ENCODE data around the gene CDC42BPB. TPM values are rescaled to one million over a fixed set of nuclear protein-coding genes. Genes with fewer than 3 reads are reported as not detected.

Gene CDC42BPB
- total RNA-seq, 1 donor from 2014 or later, result 96.5 TPM

DNA sequence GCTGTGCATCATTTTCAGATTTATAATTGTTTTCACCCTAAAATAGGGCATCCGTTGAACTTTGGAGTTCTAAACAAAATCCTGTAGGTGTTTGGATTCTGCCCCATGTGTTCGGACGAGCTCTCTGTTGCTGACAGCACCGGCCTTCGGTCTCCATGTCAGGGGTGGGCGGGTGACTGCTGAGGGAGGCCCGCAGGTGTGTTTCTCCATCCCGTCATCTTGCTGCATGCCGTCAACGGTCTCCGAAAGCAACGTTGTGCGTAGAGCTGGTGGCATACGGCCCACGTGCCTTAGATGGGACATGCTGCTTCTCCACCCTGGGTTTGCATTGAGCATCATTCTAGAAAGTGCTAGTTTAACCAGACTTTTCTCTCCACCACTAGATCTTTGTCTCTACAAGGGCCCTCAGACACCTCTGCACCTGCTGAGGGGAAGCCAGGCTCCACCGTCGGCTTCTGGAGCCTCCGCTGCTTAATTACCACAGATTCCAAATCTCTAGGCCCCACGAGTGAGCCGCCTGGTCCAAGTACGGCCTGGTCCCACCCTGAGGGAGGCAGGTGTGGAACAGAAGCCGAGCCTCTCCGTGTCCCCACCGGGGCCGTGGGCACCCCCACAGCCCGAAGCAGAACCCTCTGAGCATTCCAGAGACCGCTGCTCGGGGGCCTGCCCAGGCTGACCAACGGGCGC is 150.6 kb downstream of the CDC42BPB start:
- no peak for DNase-seq (ENCODE audit: low spot score in 2 of 2)
- intact Hi-C loops (cut with DNase I), result no loop called here
- H3K9me3 ChIP-seq, result no peaks in the 10 kb centered on the region
- TF ChIP-seq CTCF (IDR thresholded peaks at IDR 0.05), result no peak
- H3K27me3 ChIP-seq, result no peaks in the 10 kb centered on the region
- H3K4me1 ChIP-seq, result no peaks in the 10 kb centered on the region
- no peak overlapping the region for H3K4me3 ChIP-seq
- H3K27ac ChIP-seq, result no peak overlapping the region
- H3K36me3 ChIP-seq, result peaks cover 16 to 19% of the 10 kb centered on the region in 2 donors

DNA sequence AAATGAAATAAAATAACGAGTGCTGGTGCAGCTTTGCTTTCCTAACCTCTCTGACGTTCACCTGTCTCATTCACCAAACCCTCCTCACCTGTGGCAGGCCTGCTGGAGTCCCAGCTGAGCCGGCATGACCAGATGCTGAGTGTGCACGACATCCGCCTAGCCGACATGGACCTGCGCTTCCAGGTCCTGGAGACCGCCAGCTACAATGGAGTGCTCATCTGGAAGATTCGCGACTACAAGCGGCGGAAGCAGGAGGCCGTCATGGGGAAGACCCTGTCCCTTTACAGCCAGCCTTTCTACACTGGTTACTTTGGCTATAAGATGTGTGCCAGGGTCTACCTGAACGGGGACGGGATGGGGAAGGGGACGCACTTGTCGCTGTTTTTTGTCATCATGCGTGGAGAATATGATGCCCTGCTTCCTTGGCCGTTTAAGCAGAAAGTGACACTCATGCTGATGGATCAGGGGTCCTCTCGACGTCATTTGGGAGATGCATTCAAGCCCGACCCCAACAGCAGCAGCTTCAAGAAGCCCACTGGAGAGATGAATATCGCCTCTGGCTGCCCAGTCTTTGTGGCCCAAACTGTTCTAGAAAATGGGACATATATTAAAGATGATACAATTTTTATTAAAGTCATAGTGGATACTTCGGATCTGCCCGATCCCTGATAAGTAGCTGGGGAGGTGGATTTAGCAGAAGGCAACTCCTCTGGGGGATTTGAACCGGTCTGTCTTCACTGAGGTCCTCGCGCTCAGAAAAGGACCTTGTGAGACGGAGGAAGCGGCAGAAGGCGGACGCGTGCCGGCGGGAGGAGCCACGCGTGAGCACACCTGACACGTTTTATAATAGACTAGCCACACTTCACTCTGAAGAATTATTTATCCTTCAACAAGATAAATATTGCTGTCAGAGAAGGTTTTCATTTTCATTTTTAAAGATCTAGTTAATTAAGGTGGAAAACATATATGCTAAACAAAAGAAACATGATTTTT is 151.9 kb downstream of the CDC42BPB start:
- H3K9me3 ChIP-seq, result no peaks in the 10 kb centered on the region
- TF ChIP-seq CTCF (IDR thresholded peaks at IDR 0.05), result no peak
- H3K4me1 ChIP-seq, result no peaks in the 10 kb centered on the region
- no peak overlapping the region for H3K27ac ChIP-seq
- peaks cover 19 to 20% of the 10 kb centered on the region in 2 donors for H3K36me3 ChIP-seq
- intact Hi-C loops (cut with DNase I), result no loop called here
- no peak for DNase-seq (ENCODE audit: low spot score in 2 of 2)
- H3K4me3 ChIP-seq, result no peak overlapping the region
- H3K27me3 ChIP-seq, result no peaks in the 10 kb centered on the region

GRCh38 chr14:102903889-102904512 is 153.3 kb downstream of the CDC42BPB start:
- no peak overlapping the region for H3K27ac ChIP-seq
- DNase-seq (ENCODE audit: low spot score in 2 of 2), result no peak
- peaks cover 19 to 20% of the 10 kb centered on the region in 2 donors for H3K36me3 ChIP-seq
- H3K4me1 ChIP-seq, result no peaks in the 10 kb centered on the region
- TF ChIP-seq CTCF (IDR thresholded peaks at IDR 0.05), result no peak
- no peaks in the 10 kb centered on the region for H3K9me3 ChIP-seq
- no peaks in the 10 kb centered on the region for H3K27me3 ChIP-seq
- H3K4me3 ChIP-seq, result no peak overlapping the region
- intact Hi-C loops (cut with DNase I), result no loop called here

DNA sequence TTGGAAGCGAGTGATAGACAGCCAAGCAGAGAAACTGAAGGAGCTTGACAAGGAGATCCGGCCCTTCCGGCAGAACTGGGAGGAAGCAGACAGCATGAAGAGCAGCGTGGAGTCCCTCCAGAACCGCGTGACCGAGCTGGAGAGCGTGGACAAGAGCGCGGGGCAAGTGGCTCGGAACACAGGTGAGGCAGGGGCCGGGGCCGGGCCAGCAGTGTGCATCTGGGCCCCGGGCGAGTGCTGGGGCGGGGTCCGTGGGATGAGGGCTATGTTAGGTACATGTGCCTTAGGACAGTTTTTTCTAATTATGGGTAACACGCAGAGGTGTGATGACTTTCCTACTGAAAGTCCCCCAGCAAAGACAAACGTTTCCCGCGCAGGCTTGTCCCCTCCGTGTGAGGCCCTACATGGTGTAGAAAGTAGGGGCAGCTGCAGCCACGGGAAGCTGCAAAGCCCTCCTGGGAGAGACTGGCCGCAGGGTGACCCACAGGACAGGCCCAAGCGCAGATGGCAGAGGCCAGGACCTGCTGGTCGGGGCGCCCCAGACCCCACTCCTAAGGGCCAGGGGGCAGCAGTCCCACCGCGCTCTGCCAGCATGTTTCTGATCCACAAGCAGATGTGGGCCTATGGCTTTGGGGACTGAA is 154.0 kb downstream of the CDC42BPB start:
- Histone ChIP-seq H3K4me1 (no peaks in the 10 kb centered on the region), H3K27ac (no peak overlapping the region), H3K27me3 (no peaks in the 10 kb centered on the region), H3K4me3 (no peak overlapping the region), H3K36me3 (peaks cover 20 to 23% of the 10 kb centered on the region in 2 donors), H3K9me3 (no peaks in the 10 kb centered on the region)
- DNase-seq (ENCODE audit: low spot score in 2 of 2), result no peak
- no peak for TF ChIP-seq CTCF (IDR thresholded peaks at IDR 0.05)
- intact Hi-C loops (cut with DNase I), result no loop called here

DNA sequence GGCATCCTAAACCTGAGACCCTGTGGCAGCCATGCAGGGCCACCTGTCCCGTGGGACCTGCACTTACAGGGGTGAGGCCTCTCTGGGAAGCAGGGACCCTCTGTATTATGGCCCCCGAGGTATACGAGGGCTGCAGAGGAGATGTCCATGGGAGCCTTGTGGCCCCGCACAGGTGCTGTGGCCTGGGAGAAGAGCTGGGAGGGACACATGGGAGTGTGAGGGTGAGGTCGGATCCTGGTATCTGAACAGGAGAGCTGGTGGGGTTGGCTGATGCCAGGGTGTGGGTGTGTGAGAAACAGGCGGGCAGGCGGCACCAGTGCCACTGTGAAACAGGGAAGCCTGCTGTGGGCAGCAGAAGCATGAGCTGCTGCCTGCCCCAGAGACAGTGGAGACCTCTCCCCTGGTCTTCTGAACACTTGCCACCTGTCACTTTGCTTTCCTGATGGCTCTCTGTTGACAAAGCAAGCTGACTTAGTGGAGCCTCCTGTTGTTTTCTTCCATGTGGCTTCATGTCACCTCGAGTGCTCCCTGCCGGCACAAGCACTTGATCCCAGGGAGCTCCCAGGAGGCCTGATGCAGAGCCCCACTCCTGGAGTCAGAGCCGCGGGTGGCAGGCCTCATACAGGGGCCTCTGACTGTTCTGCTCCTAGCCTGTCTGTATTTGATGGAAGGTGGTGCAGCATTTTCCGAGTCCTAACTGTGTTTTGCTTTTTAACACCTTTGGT is 154.7 kb downstream of the CDC42BPB start:
- no peaks in the 10 kb centered on the region for H3K9me3 ChIP-seq
- DNase-seq (ENCODE audit: low spot score in 2 of 2), result no peak
- H3K27me3 ChIP-seq, result no peaks in the 10 kb centered on the region
- H3K27ac ChIP-seq, result no peak overlapping the region
- intact Hi-C loops (cut with DNase I), result no loop called here
- peaks cover 21 to 23% of the 10 kb centered on the region in 2 donors for H3K36me3 ChIP-seq
- no peak for TF ChIP-seq CTCF (IDR thresholded peaks at IDR 0.05)
- H3K4me3 ChIP-seq, result no peak overlapping the region
- H3K4me1 ChIP-seq, result no peaks in the 10 kb centered on the region

Data from ascending aorta (tissue), 2 donors.